ENCODE measurements around the gene ARHGAP26.

ARHGAP26 gene

GRCh38 chr5:143214890-143215289, 444.7 kb downstream of the ARHGAP26 start:
- no peak for DNase-seq

GRCh38 chr5:143215690-143216089, 445.5 kb downstream of the ARHGAP26 start:
- peak; percentile 84 for DNase-seq

GRCh38 chr5:143216211-143216610, 446.0 kb downstream of the ARHGAP26 start:
- DNase-seq = peak; percentile 63

GRCh38 chr5:143217065-143217803, 447.1 kb downstream of the ARHGAP26 start:
- peak; percentile 86 for DNase-seq

GRCh38 chr5:143217804-143218160, 447.6 kb downstream of the ARHGAP26 start:
- no peak for DNase-seq

- DNase-seq = no peak
Measured at GRCh38 chr5:143218517-143219170, 448.5 kb downstream of the ARHGAP26 start.

GRCh38 chr5:143219696-143220095, 449.5 kb downstream of the ARHGAP26 start:
- no peak for DNase-seq

- DNase-seq = no peak
Measured at GRCh38 chr5:143220748-143221251, 450.6 kb downstream of the ARHGAP26 start.

GRCh38 chr5:143222287-143223231, 452.4 kb downstream of the ARHGAP26 start:
- peak; percentile 90 for DNase-seq

GRCh38 chr5:143224672-143225071, 454.5 kb downstream of the ARHGAP26 start:
- no peak for DNase-seq

- DNase-seq = no peak
Measured at GRCh38 chr5:143225511-143225910, 455.3 kb downstream of the ARHGAP26 start.

GRCh38 chr5:143226361-143226760, 456.2 kb downstream of the ARHGAP26 start:
- no peak for DNase-seq

- DNase-seq = no peak
Measured at GRCh38 chr5:143226872-143227271, 456.7 kb downstream of the ARHGAP26 start.

GRCh38 chr5:143227301-143227700, 457.1 kb downstream of the ARHGAP26 start:
- no peak for DNase-seq

- no peak for DNase-seq
Measured at GRCh38 chr5:143228597-143229293, 458.6 kb downstream of the ARHGAP26 start.

GRCh38 chr5:143229426-143229895, 459.3 kb downstream of the ARHGAP26 start:
- no peak for DNase-seq

GRCh38 chr5:143229896-143230675, 459.9 kb downstream of the ARHGAP26 start:
- peak; percentile 7 for DNase-seq

- no peak for DNase-seq
Measured at GRCh38 chr5:143230676-143230996, 460.5 kb downstream of the ARHGAP26 start.

GRCh38 chr5:143231416-143231815, 461.2 kb downstream of the ARHGAP26 start:
- no peak for DNase-seq

- DNase-seq = no peak
Measured at GRCh38 chr5:143231973-143232812, 462.0 kb downstream of the ARHGAP26 start.

GRCh38 chr5:143233031-143233430, 462.9 kb downstream of the ARHGAP26 start:
- DNase-seq = peak; percentile 40
